Measurements from ENCODE around the gene SLF2. TPM values are rescaled to one million over a fixed set of nuclear protein-coding genes. Genes with fewer than 3 reads are reported as not detected.

The SLF2 gene
- total RNA-seq, 1 donor from 2014 or later: 20.3 TPM

DNA sequence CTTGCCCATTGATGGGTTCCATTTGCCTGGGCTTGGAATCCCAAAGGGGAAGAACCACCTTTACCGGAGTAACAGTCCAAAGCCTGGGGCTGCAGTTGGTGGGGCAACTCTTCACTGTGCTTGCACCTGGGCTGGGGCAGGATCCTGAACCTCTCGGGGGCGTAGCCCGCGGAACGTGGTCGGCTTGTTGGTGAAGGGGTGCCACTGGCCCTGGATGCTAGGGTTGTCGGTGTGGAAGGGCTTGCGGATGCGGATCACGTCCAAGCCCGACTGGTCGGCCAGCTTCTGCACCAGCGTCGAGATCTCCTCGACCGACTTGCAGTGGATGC, 73.8 kb downstream of the SLF2 start:
- Histone ChIP-seq H3K27ac (ENCODE audit: low read depth, low read length) (peak overlapping the region; percentile 63), H3K27me3 (ENCODE audit: insufficient read depth, low read length) (no peaks in the 10 kb centered on the region), H3K4me2 (ENCODE audit: low read length) (peak overlapping the region; percentile 99), H4K20me1 (ENCODE audit: insufficient read depth, low read length) (peaks cover 32% of the 10 kb centered on the region), H3K79me2 (ENCODE audit: insufficient read depth, low read length) (peaks cover 53% of the 10 kb centered on the region), H3K9me3 (ENCODE audit: insufficient read depth, low read depth, low read length) (no peaks in the 10 kb centered on the region), H3K4me3 (ENCODE audit: insufficient read depth, low read depth, low read length) (peak overlapping the region; percentile 92), H3K36me3 (ENCODE audit: insufficient read depth, low read length) (peaks cover 28% of the 10 kb centered on the region), H2AFZ (ENCODE audit: low read depth, low read length) (peak overlapping the region; percentile 100), H3K9ac (ENCODE audit: low read length) (peak overlapping the region; percentile 86), H3K4me1 (ENCODE audit: insufficient read depth, low read length) (peaks cover 19% of the 10 kb centered on the region)
- Mint-ChIP-seq H3K27ac (ENCODE audit: unreplicated experiment) (no peak overlapping the region), H3K27me3 (ENCODE audit: low read depth, unreplicated experiment) (no peaks in the 10 kb centered on the region), H3K4me1 (ENCODE audit: low read depth, unreplicated experiment) (peaks cover 10% of the 10 kb centered on the region), H3K4me3 (ENCODE audit: unreplicated experiment) (peak overlapping the region; percentile 95), H3K9me3 (ENCODE audit: unreplicated experiment) (peaks cover 3% of the 10 kb centered on the region), H3K36me3 (ENCODE audit: low read depth, unreplicated experiment) (peaks cover 17% of the 10 kb centered on the region)
- TF ChIP-seq, protein P1, sequence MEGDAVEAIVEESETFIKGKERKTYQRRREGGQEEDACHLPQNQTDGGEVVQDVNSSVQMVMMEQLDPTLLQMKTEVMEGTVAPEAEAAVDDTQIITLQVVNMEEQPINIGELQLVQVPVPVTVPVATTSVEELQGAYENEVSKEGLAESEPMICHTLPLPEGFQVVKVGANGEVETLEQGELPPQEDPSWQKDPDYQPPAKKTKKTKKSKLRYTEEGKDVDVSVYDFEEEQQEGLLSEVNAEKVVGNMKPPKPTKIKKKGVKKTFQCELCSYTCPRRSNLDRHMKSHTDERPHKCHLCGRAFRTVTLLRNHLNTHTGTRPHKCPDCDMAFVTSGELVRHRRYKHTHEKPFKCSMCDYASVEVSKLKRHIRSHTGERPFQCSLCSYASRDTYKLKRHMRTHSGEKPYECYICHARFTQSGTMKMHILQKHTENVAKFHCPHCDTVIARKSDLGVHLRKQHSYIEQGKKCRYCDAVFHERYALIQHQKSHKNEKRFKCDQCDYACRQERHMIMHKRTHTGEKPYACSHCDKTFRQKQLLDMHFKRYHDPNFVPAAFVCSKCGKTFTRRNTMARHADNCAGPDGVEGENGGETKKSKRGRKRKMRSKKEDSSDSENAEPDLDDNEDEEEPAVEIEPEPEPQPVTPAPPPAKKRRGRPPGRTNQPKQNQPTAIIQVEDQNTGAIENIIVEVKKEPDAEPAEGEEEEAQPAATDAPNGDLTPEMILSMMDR (IDR thresholded peaks at IDR 0.05; ENCODE audit: insufficient read depth, low read depth, low read length): no peak
- TF ChIP-seq EZH2 (IDR thresholded peaks at IDR 0.05; ENCODE audit: insufficient read depth, low read length): no peak
- FAIRE-seq: no peak
- no peak for DNase-seq (ENCODE audit: low read depth)

DNA sequence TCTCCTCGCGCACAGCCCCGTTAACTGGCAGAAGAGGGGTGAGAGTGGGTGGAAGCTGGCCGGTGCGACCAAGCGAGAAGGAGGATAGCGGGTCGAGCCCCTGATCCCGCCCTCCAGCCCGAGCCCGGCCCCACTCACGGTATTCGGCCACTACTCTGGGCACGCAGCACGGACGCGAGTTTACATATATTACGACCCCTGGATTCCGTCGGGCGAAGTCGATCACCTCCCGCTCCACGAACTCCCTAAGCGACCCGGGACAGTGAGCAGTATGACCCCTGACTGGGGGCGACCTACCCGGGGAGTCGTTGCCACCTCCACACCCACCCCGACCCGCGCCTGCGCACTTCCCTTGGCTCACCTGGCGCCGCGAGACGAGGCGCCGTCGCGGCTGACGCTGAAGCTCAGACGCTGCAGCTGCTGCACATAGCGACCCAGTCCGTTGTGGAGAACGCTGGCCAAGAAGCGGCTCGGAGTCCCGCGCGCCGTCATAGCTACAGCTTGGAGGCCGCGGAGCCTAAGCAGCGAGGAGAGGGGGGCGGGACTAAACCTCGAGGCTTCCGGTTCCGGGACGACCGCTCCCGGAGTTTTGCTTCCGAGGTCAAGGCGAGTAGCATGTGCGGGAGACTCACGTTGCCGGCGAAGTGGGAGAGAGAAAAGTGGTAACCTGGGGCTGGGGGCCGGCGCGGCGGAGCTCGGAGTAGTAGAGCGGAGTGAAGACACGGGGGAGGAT, 74.4 kb downstream of the SLF2 start, which contains the start of the genes MRPL43 and TWNK:
MRPL43 (minus strand) TSS at position 546 of the 733 bp plus-strand sequence; CDS start at position 492, 54 bp downstream.
TWNK (plus strand) TSS at position 592 of the 733 bp plus-strand sequence. CDS start 668 bp downstream, outside the sequence.
- Mint-ChIP-seq H3K4me3 (ENCODE audit: unreplicated experiment) (peak within 1 kb of the TSS; percentile 95), H3K4me1 (ENCODE audit: low read depth, unreplicated experiment) (peaks cover 10% of the 10 kb centered on the region), H3K27me3 (ENCODE audit: low read depth, unreplicated experiment) (no peaks in the 10 kb centered on the region), H3K9me3 (ENCODE audit: unreplicated experiment) (peaks cover 3% of the 10 kb centered on the region), H3K36me3 (ENCODE audit: low read depth, unreplicated experiment) (peaks cover 17% of the 10 kb centered on the region), H3K27ac (ENCODE audit: unreplicated experiment) (peak within 1 kb of the TSS; percentile 78)
- Histone ChIP-seq H3K4me1 (ENCODE audit: insufficient read depth, low read length) (peaks cover 19% of the 10 kb centered on the region), H3K9me3 (ENCODE audit: insufficient read depth, low read depth, low read length) (no peaks in the 10 kb centered on the region), H4K20me1 (ENCODE audit: insufficient read depth, low read length) (peaks cover 32% of the 10 kb centered on the region), H3K79me2 (ENCODE audit: insufficient read depth, low read length) (peaks cover 53% of the 10 kb centered on the region), H3K9ac (ENCODE audit: low read length) (peak within 1 kb of the TSS; percentile 86), H3K4me2 (ENCODE audit: low read length) (peak within 1 kb of the TSS; percentile 99), H2AFZ (ENCODE audit: low read depth, low read length) (peak within 1 kb of the TSS; percentile 100), H3K36me3 (ENCODE audit: insufficient read depth, low read length) (peaks cover 28% of the 10 kb centered on the region), H3K4me3 (ENCODE audit: insufficient read depth, low read depth, low read length) (peak within 1 kb of the TSS; percentile 92), H3K27ac (ENCODE audit: low read depth, low read length) (peak within 1 kb of the TSS; percentile 63), H3K27me3 (ENCODE audit: insufficient read depth, low read length) (no peaks in the 10 kb centered on the region)
- TF ChIP-seq, protein P1 (IDR thresholded peaks at IDR 0.05; ENCODE audit: insufficient read depth, low read depth, low read length): no peak
- no peak for TF ChIP-seq EZH2 (IDR thresholded peaks at IDR 0.05; ENCODE audit: insufficient read depth, low read length)
- DNase-seq (ENCODE audit: low read depth): peak; percentile 47
- FAIRE-seq: no peak

DNA sequence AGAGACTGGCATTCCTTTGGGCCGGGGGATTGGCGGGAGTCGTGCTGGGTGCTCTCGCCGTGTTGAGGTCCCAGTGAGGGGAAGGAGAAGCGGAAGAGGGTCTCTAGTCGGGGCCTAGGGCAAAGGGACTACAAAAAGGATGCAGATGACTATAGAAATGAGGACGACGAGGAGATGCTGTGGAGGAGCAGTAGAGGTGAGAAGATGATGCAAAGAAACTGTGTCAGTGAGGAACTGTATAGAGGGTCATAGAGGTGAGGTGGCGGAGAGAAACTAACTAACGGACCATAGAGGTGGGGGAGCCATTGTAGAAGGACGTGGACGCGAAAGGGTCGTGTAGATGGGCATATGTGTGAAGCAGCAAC, 74.9 kb downstream of the SLF2 start:
- peak overlapping the region; percentile 92 for H3K4me3 ChIP-seq (ENCODE audit: insufficient read depth, low read depth, low read length)
- peaks cover 10% of the 10 kb centered on the region for H3K4me1 Mint-ChIP-seq (ENCODE audit: low read depth, unreplicated experiment)
- H3K4me1 ChIP-seq (ENCODE audit: insufficient read depth, low read length): peaks cover 19% of the 10 kb centered on the region
- peaks cover 27% of the 10 kb centered on the region for H3K36me3 ChIP-seq (ENCODE audit: insufficient read depth, low read length)
- H3K4me3 Mint-ChIP-seq (ENCODE audit: unreplicated experiment): peak overlapping the region; percentile 95
- FAIRE-seq (no peak), DNase-seq (ENCODE audit: low read depth) (no peak)
- H4K20me1 ChIP-seq (ENCODE audit: insufficient read depth, low read length): peaks cover 32% of the 10 kb centered on the region
- no peaks in the 10 kb centered on the region for H3K9me3 ChIP-seq (ENCODE audit: insufficient read depth, low read depth, low read length)
- H3K27ac ChIP-seq (ENCODE audit: low read depth, low read length): peak overlapping the region; percentile 63
- H3K27me3 Mint-ChIP-seq (ENCODE audit: low read depth, unreplicated experiment): no peaks in the 10 kb centered on the region
- H3K9me3 Mint-ChIP-seq (ENCODE audit: unreplicated experiment): peaks cover 3% of the 10 kb centered on the region
- H2AFZ ChIP-seq (ENCODE audit: low read depth, low read length): peak overlapping the region; percentile 100
- peak overlapping the region; percentile 99 for H3K4me2 ChIP-seq (ENCODE audit: low read length)
- no peak for TF ChIP-seq EZH2 (IDR thresholded peaks at IDR 0.05; ENCODE audit: insufficient read depth, low read length)
- TF ChIP-seq, protein P1 (IDR thresholded peaks at IDR 0.05; ENCODE audit: insufficient read depth, low read depth, low read length): no peak
- no peaks in the 10 kb centered on the region for H3K27me3 ChIP-seq (ENCODE audit: insufficient read depth, low read length)
- peak overlapping the region; percentile 78 for H3K27ac Mint-ChIP-seq (ENCODE audit: unreplicated experiment)
- H3K79me2 ChIP-seq (ENCODE audit: insufficient read depth, low read length): peaks cover 53% of the 10 kb centered on the region
- peaks cover 18% of the 10 kb centered on the region for H3K36me3 Mint-ChIP-seq (ENCODE audit: low read depth, unreplicated experiment)
- peak overlapping the region; percentile 86 for H3K9ac ChIP-seq (ENCODE audit: low read length)
